Neutrophil (primary cell): ENCODE data around the gene TCTN2.
A peak's percentile ranks its signal among the peaks of the same experiment; 100 is the strongest.

Source experiments
- H3K27ac ChIP-seq: fragments of 200-600 bp; sonication (generic); 2 replicates; pipeline ENCODE4 v1.5.1; 2016; ENCODE audit warnings: mild to moderate bottlenecking, moderate library complexity
- H3K27me3 ChIP-seq: fragments of 200-600 bp; sonication (generic); 2 replicates; pipeline ENCODE4 v1.6.0; 2016; ENCODE audit warnings: mild to moderate bottlenecking
- H3K36me3 ChIP-seq: fragments of 200-600 bp; sonication (generic); 2 replicates; pipeline ENCODE4 v1.5.1; 2017
- H3K4me1 ChIP-seq, 2 experiments: fragments of 200-600 bp in 1 of 2; sonication (generic) in 1 of 2; 1 replicate in 1 of 2; 2 replicates in 1 of 2; pipeline versions ENCODE4 v1.5.1 to v1.6.1; 2013 to 2016; ENCODE audit warnings: low read depth in 1 of 2, low read length in 1 of 2, mild to moderate bottlenecking in 1 of 2, moderate library complexity in 1 of 2; ENCODE audit not compliant: control insufficient read depth in 1 of 2, insufficient read depth in 1 of 2
- H3K4me3 ChIP-seq, 2 experiments: fragments of 200-600 bp in 1 of 2; sonication (generic) in 1 of 2; 1 replicate in 1 of 2; 2 replicates in 1 of 2; pipeline ENCODE4 v1.5.1; 2013 to 2016; ENCODE audit warnings: low read depth in 1 of 2, low read length in 1 of 2, mild to moderate bottlenecking in 1 of 2, moderate library complexity in 1 of 2
- H3K9me3 ChIP-seq: fragments of 200-600 bp; sonication (generic); 2 replicates; pipeline ENCODE4 v1.5.1; 2016
- CTCF ChIP-seq: fragments of 200-600 bp; sonication (generic); IDR thresholded peaks from 2 replicates; pipeline ENCODE4 v1.5.1; 2016; ENCODE audit warnings: antibody characterized with exemption

The TCTN2 gene

GRCh38 chr12:123741937-123742572, 71.1 kb downstream of the TCTN2 start:
- H3K9me3 ChIP-seq = no peaks in the 10 kb centered on the region
- no peak overlapping the region for H3K27ac ChIP-seq
- H3K4me3 ChIP-seq = no peak overlapping the region
- no peaks in the 10 kb centered on the region for H3K27me3 ChIP-seq
- TF ChIP-seq CTCF = no peak
- peaks cover 0 to 8% of the 10 kb centered on the region in 2 experiments for H3K4me1 ChIP-seq
- H3K36me3 ChIP-seq = peaks cover 42% of the 10 kb centered on the region

- peaks cover 36% of the 10 kb centered on the region for H3K36me3 ChIP-seq
- no peak overlapping the region for H3K4me3 ChIP-seq
- H3K4me1 ChIP-seq = peaks cover 3 to 15% of the 10 kb centered on the region in 2 experiments
- no peak overlapping the region for H3K27ac ChIP-seq
- H3K9me3 ChIP-seq = no peaks in the 10 kb centered on the region
- H3K27me3 ChIP-seq = no peaks in the 10 kb centered on the region
- TF ChIP-seq CTCF = no peak
Measured at GRCh38 chr12:123743002-123743401, 72.1 kb downstream of the TCTN2 start.

- no peak for TF ChIP-seq CTCF
- peaks cover 35% of the 10 kb centered on the region for H3K36me3 ChIP-seq
- peaks cover 9 to 25% of the 10 kb centered on the region in 2 experiments for H3K4me1 ChIP-seq
- H3K27ac ChIP-seq = no peak overlapping the region
- no peaks in the 10 kb centered on the region for H3K9me3 ChIP-seq
- H3K27me3 ChIP-seq = no peaks in the 10 kb centered on the region
- no peak overlapping the region for H3K4me3 ChIP-seq
Measured at GRCh38 chr12:123744836-123745235, 73.9 kb downstream of the TCTN2 start.

GRCh38 chr12:123747309-123747708, 76.4 kb downstream of the TCTN2 start:
- Histone ChIP-seq H3K9me3 (no peaks in the 10 kb centered on the region), H3K4me1 (peaks cover 9 to 25% of the 10 kb centered on the region in 2 experiments), H3K4me3 (no peak overlapping the region), H3K27ac (peak overlapping the region; percentile 66), H3K27me3 (no peaks in the 10 kb centered on the region), H3K36me3 (peaks cover 42% of the 10 kb centered on the region)
- no peak for TF ChIP-seq CTCF

- TF ChIP-seq CTCF = no peak
- H3K9me3 ChIP-seq = no peaks in the 10 kb centered on the region
- H3K4me3 ChIP-seq = no peak overlapping the region
- no peaks in the 10 kb centered on the region for H3K27me3 ChIP-seq
- H3K4me1 ChIP-seq = peaks cover 9 to 20% of the 10 kb centered on the region in 2 experiments
- H3K36me3 ChIP-seq = peaks cover 42% of the 10 kb centered on the region
- peak overlapping the region; percentile 66 for H3K27ac ChIP-seq
Measured at GRCh38 chr12:123748161-123748560, 77.2 kb downstream of the TCTN2 start.
